Left ventricle myocardium inferior (tissue), 1 donor: ENCODE measurements around the gene SCFD2. TPM values are rescaled to one million over a fixed set of nuclear protein-coding genes. Genes with fewer than 3 reads are reported as not detected.

Experiments used
- DNase-seq: peaks from one replicate; pipeline ENCODE4 v3.0.0-alpha.2; 2020
- H3K27ac ChIP-seq: fragments of 200-600 bp; replicated peaks from 2 replicates; pipeline ENCODE4 v1.8.0; 2021
- H3K27me3 ChIP-seq: fragments of 200-600 bp; 2 replicates; pipeline ENCODE4 v1.8.0; 2021; ENCODE audit warnings: low read depth
- H3K36me3 ChIP-seq: fragments of 200-600 bp; 2 replicates; pipeline ENCODE4 v1.8.0; 2021
- H3K4me1 ChIP-seq: fragments of 200-600 bp; 2 replicates; pipeline ENCODE4 v1.8.0; 2021
- H3K4me3 ChIP-seq: fragments of 200-600 bp; 2 replicates; pipeline ENCODE4 v1.8.0; 2021; ENCODE audit warnings: mild to moderate bottlenecking, moderate library complexity
- H3K9me3 ChIP-seq: fragments of 200-600 bp; replicated peaks from 2 replicates; pipeline ENCODE4 v1.8.0; 2021
- intact Hi-C: fragments of 100-400 bp; cut with micrococcal nuclease; formaldehyde crosslinking; loops from one replicate; pipeline ENCODE4 v1.11.0; 2022
- total RNA-seq: library from RNA; stranded (reverse); fragmentation: NEBNext Ultra II Directional; extraction: Animal tissue kit (Norgen Biotek cat#: 25700); gene quantifications from one replicate; pipeline ENCODE4 v1.2.1, GENCODE V29; 2021
- TF ChIP-seq, protein P1 (sequence below): fragments of 200-600 bp; IDR thresholded peaks from 2 replicates; pipeline ENCODE4 v1.8.0; 2021; ENCODE audit warnings: antibody characterized with exemption, mild to moderate bottlenecking, borderline replicate concordance
- donor health status: DM: no; HTN: yes; CAD: no; lungs with severe emphysema.

Gene SCFD2
- total RNA-seq, 1 donor from 2014 or later, result 9.3 TPM

- Histone ChIP-seq H3K4me3 (no peak overlapping the region), H3K27me3 (no peaks in the 10 kb centered on the region), H3K4me1 (peaks cover 62% of the 10 kb centered on the region), H3K36me3 (no peaks in the 10 kb centered on the region), H3K27ac (peak overlapping the region; percentile 14), H3K9me3 (no peaks in the 10 kb centered on the region)
- TF ChIP-seq, protein P1, sequence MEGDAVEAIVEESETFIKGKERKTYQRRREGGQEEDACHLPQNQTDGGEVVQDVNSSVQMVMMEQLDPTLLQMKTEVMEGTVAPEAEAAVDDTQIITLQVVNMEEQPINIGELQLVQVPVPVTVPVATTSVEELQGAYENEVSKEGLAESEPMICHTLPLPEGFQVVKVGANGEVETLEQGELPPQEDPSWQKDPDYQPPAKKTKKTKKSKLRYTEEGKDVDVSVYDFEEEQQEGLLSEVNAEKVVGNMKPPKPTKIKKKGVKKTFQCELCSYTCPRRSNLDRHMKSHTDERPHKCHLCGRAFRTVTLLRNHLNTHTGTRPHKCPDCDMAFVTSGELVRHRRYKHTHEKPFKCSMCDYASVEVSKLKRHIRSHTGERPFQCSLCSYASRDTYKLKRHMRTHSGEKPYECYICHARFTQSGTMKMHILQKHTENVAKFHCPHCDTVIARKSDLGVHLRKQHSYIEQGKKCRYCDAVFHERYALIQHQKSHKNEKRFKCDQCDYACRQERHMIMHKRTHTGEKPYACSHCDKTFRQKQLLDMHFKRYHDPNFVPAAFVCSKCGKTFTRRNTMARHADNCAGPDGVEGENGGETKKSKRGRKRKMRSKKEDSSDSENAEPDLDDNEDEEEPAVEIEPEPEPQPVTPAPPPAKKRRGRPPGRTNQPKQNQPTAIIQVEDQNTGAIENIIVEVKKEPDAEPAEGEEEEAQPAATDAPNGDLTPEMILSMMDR, result no peak
- intact Hi-C loops, result loop anchor here (10.0 kb wide), 1 partner anchor 1209 kb away; the partner anchor contains the start of gene PDGFRA
- no peak for DNase-seq
Measured at GRCh38 chr4:53016099-53016820, 349.6 kb downstream of the SCFD2 start.

GRCh38 chr4:53015681-53016080, 350.2 kb downstream of the SCFD2 start:
- Histone ChIP-seq H3K27ac (peak overlapping the region; percentile 14), H3K27me3 (no peaks in the 10 kb centered on the region), H3K4me1 (peaks cover 67% of the 10 kb centered on the region), H3K9me3 (no peaks in the 10 kb centered on the region), H3K4me3 (no peak overlapping the region), H3K36me3 (no peaks in the 10 kb centered on the region)
- TF ChIP-seq, protein P1, result peak; percentile 75
- intact Hi-C loops, result loop anchor here (10.0 kb wide), 1 partner anchor 1209 kb away; the partner anchor contains the start of gene PDGFRA
- no peak for DNase-seq

GRCh38 chr4:53014881-53015280, 351.0 kb downstream of the SCFD2 start:
- TF ChIP-seq, protein P1, result no peak
- Histone ChIP-seq H3K4me3 (no peak overlapping the region), H3K9me3 (no peaks in the 10 kb centered on the region), H3K36me3 (no peaks in the 10 kb centered on the region), H3K27ac (no peak overlapping the region), H3K27me3 (no peaks in the 10 kb centered on the region), H3K4me1 (peaks cover 68% of the 10 kb centered on the region)
- DNase-seq, result no peak
- intact Hi-C loops, result loop anchor here (10.0 kb wide), 1 partner anchor 1210 kb away; the partner anchor contains the start of gene PDGFRA

DNA sequence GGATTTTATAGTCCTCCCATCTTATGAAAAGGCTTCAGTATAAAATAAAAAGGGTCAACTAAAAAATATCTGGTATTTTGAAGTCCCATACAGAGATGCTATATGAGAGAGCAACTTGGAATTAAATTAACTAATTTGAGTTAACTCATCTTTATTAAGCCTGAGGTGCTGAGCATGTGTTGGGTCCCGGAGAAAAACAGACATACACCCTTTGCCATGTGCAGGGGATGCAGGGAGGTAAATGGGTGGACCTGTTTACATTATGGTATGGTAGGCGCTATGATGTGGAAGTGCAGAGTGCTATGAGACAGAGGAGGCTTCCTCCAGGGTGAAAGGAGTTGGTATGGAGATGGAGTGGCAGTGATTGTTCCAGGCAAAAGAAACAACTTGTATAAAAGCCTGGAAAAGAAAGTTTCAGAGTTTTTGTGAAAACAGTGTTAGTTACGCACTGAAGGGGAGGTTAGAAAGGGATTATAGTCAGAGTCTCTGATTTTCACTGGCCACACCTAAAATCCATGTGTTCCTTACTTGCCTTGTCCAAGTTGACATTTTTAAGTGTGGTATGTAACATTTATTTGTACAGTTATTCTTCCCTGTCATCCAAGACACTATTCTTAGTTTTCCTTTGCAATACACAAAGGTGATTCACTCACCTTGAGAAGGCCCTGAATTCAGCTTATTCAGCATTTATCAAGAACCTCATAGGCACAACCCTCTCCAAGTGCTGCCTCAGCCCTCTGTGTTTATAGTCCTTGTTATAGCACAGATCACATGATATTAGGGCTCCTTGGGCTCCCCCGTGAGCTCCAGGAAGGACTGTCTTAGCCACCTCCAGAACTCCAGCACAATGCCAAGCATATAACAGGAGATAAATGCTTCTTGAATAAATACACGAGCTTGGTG, 351.7 kb downstream of the SCFD2 start:
- H3K9me3 ChIP-seq, result no peaks in the 10 kb centered on the region
- intact Hi-C loops, result loop anchor here (10.0 kb wide), 1 partner anchor 1211 kb away; the partner anchor contains the start of gene PDGFRA
- peak overlapping the region; percentile 78 for H3K27ac ChIP-seq
- H3K4me1 ChIP-seq, result peaks cover 65% of the 10 kb centered on the region
- H3K36me3 ChIP-seq, result no peaks in the 10 kb centered on the region
- H3K27me3 ChIP-seq, result no peaks in the 10 kb centered on the region
- TF ChIP-seq, protein P1, result no peak
- H3K4me3 ChIP-seq, result no peak overlapping the region
- no peak for DNase-seq

GRCh38 chr4:53012738-53013137, 353.1 kb downstream of the SCFD2 start:
- intact Hi-C loops, result loop anchor here (10.0 kb wide), 1 partner anchor 1212 kb away; the partner anchor contains the start of gene PDGFRA
- no peak for DNase-seq
- Histone ChIP-seq H3K4me1 (peaks cover 59% of the 10 kb centered on the region), H3K27me3 (no peaks in the 10 kb centered on the region), H3K9me3 (no peaks in the 10 kb centered on the region), H3K4me3 (no peak overlapping the region), H3K27ac (peak overlapping the region; percentile 78), H3K36me3 (no peaks in the 10 kb centered on the region)
- TF ChIP-seq, protein P1, result no peak
